Common myeloid progenitor, CD34-positive (primary cell): Measurements from ENCODE around the gene GFER.

Experiments
- CTCF ChIA-PET: fragments of 350-600 bp; sonication (Branson Sonifier 250); formaldehyde crosslinking; loops from one replicate; lab custom pipeline; 2021; ENCODE audit warnings: antibody characterized with exemption; lab: Charles Lee
- POLR2A ChIA-PET: fragments of 350-600 bp; sonication (Branson Sonifier 250); formaldehyde crosslinking; loops from one replicate; lab custom pipeline; 2021; ENCODE audit warnings: antibody characterized with exemption; lab: Charles Lee
- DNase-seq, 3 donors: peaks; one replicate each; pipeline versions ENCODE4 v3.0.0 to v3.0.0-alpha.2; 2013
- H3K27ac ChIP-seq, 2 experiments: 1 replicate in 1 of 2; 2 replicates in 1 of 2; pipeline ENCODE4 v1.7.0; 2013; ENCODE audit warnings: inconsistent platforms in 2 of 2, low read length in 2 of 2, mild to moderate bottlenecking in 2 of 2, low read depth in 1 of 2, moderate library complexity in 1 of 2; ENCODE audit not compliant: severe bottlenecking in 2 of 2, insufficient read depth in 1 of 2, poor library complexity in 1 of 2
- H3K27me3 ChIP-seq, 5 experiments: replicated peaks in 2 of 5; 1 replicate in 3 of 5; 2 replicates in 2 of 5; pipeline versions ENCODE4 v1.6.1 to v1.7.0; 2013; ENCODE audit warnings: low read length in 4 of 5, mild to moderate bottlenecking in 2 of 5, moderate library complexity in 2 of 5, inconsistent platforms in 1 of 5; ENCODE audit not compliant: insufficient read depth in 5 of 5, control insufficient read depth in 4 of 5
- H3K36me3 ChIP-seq, 4 experiments: 1 replicate in 2 of 4; 2 replicates in 2 of 4; pipeline versions ENCODE4 v1.6.1 to v1.7.0; 2013; ENCODE audit warnings: low read length in 3 of 4, control low read depth in 1 of 4, mild to moderate bottlenecking in 1 of 4; ENCODE audit not compliant: control insufficient read depth in 4 of 4, insufficient read depth in 4 of 4
- H3K4me1 ChIP-seq, 4 experiments: 1 replicate in 3 of 4; 2 replicates in 1 of 4; pipeline versions ENCODE4 v1.6.1 to v1.7.1; 2013; ENCODE audit warnings: low read length in 3 of 4, mild to moderate bottlenecking in 3 of 4, control low read depth in 1 of 4, inconsistent platforms in 1 of 4, moderate library complexity in 1 of 4; ENCODE audit not compliant: control insufficient read depth in 4 of 4, insufficient read depth in 4 of 4; ENCODE audit errors: control extremely low read depth in 1 of 4
- H3K4me3 ChIP-seq, 7 experiments: 1 replicate in 4 of 7; 2 replicates in 3 of 7; pipeline versions ENCODE4 v1.5.1 to v1.7.0; 2013; ENCODE audit warnings: mild to moderate bottlenecking in 7 of 7, low read length in 6 of 7, moderate library complexity in 6 of 7, inconsistent platforms in 2 of 7, low read depth in 2 of 7, control low read depth in 1 of 7; ENCODE audit not compliant: insufficient read depth in 4 of 7, control insufficient read depth in 1 of 7; ENCODE audit errors: extremely low read depth in 1 of 7
- H3K9me3 ChIP-seq, 5 experiments: 1 replicate in 4 of 5; 2 replicates in 1 of 5; pipeline versions ENCODE4 v1.6.1 to v1.7.1; 2013; ENCODE audit warnings: low read length in 4 of 5, mild to moderate bottlenecking in 2 of 5, inconsistent platforms in 1 of 5, low read depth in 1 of 5, moderate library complexity in 1 of 5; ENCODE audit not compliant: control insufficient read depth in 4 of 5, insufficient read depth in 2 of 5; ENCODE audit errors: control extremely low read depth in 1 of 5
- WGBS: methylation state at CpG from one replicate; pipeline ENCODE4 v1.1.5; 2013; ENCODE audit not compliant: insufficient coverage; 5-methylcytosine and 5-hydroxymethylcytosine counted together

GFER gene

DNA sequence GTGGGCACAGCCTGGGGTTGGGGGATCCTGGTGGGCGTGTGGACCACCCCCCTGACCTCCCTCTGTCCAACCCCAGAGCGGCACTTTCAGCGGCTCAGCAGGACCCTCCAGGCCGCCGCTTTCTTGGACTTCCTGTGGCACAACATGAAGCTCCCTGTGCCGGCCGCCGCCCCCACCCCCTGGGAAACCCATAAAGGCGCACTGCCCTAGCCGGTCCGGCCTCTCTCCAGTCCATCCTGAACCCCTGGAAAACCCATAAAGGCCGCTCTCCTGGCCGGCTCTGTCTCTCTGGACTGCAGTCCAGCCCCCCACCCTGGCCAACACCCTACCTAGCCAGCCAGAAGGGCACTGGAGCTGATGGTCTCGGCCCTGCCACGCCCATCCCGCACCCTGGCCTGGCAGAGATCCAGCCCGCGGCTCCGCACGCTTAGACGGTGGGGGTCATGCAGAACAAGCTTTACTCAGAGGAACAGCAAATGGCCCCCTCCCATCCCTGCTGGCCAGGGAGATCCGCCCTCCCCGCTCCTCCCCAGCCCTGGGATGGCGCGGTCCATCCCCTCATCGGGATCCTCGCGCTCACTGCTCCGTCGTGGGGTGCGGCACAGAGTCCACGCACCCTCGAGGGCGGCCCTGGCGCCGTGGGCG lies 5.4 kb upstream of the GFER start:
- H3K27me3 ChIP-seq = peaks cover 0 to 63% (median 33%) of the 10 kb centered on the region in 5 experiments
- H3K4me1 ChIP-seq = peaks cover 0 to 19% (median 12%) of the 10 kb centered on the region in 4 experiments
- CTCF ChIA-PET = interaction anchor here (1.2 kb wide), 1 partner anchor 27 kb away, joined by 3 read pairs; no protein-coding TSS in a partner anchor
- 97% methylated on average over 23 of the region's 37 CpGs for WGBS
- POLR2A ChIA-PET = no interaction called here
- H3K4me3 ChIP-seq = no peak overlapping the region
- no peak for DNase-seq
- H3K36me3 ChIP-seq = peaks cover 2 to 49% (median 37%) of the 10 kb centered on the region in 4 experiments
- no peak overlapping the region for H3K27ac ChIP-seq
- peaks cover 0 to 3% (median 0%) of the 10 kb centered on the region in 5 experiments for H3K9me3 ChIP-seq

DNA sequence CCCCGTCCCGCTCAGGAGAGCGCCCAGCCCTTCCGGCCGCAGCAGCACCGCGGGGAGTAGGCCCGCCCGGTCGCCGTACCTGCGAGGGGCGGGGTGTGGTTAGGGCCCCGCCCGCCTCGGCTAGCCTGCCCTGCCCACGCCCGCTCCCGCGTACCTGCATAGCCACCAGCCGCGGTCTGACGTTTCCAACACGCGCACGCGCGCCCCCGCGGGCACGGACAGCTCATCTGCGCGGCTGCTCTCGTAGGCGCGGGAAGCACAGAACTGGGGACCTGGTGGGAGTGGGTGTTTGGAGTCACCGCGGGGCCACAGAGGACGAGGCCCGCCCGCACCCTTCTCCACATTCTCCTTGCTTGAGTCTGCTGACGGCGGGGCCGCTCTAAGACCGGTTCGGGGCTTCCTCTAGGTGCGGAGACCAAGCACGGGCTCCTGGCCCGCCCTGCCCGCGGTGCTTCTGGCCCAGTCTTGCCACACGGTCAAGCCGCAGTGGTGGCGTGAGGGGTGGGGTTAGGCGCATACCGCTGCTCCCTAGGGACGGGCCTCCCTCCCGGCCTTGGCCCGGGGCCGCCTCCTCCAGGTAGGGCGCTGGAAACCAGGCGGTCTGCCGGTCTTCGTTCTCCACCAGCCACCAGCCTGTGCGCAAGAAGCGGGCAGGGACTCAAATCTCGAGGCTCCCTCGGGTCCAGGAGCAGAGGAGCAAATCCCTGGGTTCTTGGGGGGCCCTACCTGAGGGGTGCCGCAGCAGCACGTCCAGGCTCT lies 4.5 kb upstream of the GFER start:
- DNase-seq = no peak
- peaks cover 0 to 64% (median 33%) of the 10 kb centered on the region in 5 experiments for H3K27me3 ChIP-seq

DNA sequence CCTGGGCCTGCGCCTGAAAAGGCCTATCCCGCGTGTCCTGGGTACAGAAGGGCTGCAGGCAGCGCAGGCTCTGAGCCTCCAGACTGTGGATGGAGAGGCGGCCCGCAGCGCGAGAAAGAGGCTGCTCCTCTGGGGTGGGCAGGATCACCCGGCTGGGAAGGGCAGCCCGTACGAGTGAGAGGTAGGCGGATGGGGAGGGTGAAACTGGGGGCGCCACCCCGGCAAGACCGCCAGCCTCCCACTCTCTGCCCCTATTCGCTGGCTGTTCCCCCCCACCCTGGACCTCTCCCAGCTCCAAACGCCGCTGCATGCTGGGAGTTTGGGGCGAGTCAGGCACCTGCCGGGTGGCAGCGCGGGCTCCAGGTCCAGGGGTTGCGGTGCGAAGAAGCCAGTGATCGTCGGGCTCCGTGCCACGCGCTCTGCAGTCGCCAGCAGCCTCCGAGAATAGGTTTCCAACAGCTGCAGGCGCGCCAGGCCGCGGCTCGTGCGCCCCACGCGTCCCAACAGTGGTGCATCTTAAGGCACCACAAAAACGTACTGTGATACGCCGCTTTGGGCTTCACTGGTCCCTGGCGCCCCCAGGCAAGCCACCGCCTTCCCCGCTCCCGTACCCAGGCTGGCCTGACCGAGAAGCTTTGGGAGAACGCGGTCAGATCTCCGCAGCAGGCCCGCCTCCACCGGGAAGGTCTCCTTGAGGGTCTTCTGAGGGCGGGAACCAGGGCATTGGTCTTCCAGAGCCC lies 3.8 kb upstream of the GFER start:
- Histone ChIP-seq H3K4me3 (no peak overlapping the region), H3K36me3 (peaks cover 2 to 40% (median 27%) of the 10 kb centered on the region in 4 experiments), H3K9me3 (peaks cover 0 to 3% (median 0%) of the 10 kb centered on the region in 5 experiments), H3K27ac (no peak overlapping the region), H3K27me3 (peaks cover 0 to 64% (median 33%) of the 10 kb centered on the region in 5 experiments), H3K4me1 (peaks cover 0 to 27% (median 22%) of the 10 kb centered on the region in 4 experiments)
- WGBS = 6% methylated on average over 46 of the region's 53 CpGs
- POLR2A ChIA-PET = interaction anchor here (1.0 to 1.1 kb wide), 2 partner anchors 8 to 15 kb away, joined by 3 to 7 read pairs; partner anchors contain the start of genes RPS2 and TBL3
- DNase-seq = peak in 2 of 3 donors; percentile 50 to 66
- CTCF ChIA-PET = no interaction called here

More for the DNA sequence above, 4.5 kb upstream of the GFER start:
- Histone ChIP-seq H3K4me1 (peaks cover 0 to 21% (median 14%) of the 10 kb centered on the region in 4 experiments), H3K36me3 (peaks cover 2 to 46% (median 32%) of the 10 kb centered on the region in 4 experiments), H3K9me3 (peaks cover 0 to 3% (median 0%) of the 10 kb centered on the region in 5 experiments), H3K27ac (no peak overlapping the region), H3K4me3 (no peak overlapping the region)
- POLR2A ChIA-PET = interaction anchor here (1.0 to 1.1 kb wide), 2 partner anchors 8 to 15 kb away, joined by 3 to 7 read pairs; partner anchors contain the start of genes RPS2 and TBL3
- CTCF ChIA-PET = no interaction called here
- WGBS = 41% methylated on average over 60 of the region's 70 CpGs

DNA sequence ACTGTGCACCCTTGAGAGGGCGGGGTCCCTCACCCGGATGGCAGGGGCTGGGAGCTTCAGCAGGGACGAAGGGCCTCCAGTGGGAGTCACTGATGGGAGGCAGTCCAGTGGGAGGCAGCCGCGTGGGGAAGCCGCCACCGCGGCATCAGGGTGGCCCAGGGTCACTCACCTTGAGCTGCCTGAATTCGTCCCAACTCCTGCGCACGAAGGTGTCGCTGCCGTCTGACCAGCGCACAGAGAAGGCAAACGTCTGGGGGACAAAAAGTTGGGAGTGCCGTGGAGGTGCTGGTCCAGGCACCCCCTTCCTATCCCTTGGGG lies 3.3 kb upstream of the GFER start:
- peaks cover 2 to 40% (median 26%) of the 10 kb centered on the region in 4 experiments for H3K36me3 ChIP-seq
- DNase-seq = no peak
- CTCF ChIA-PET = interaction anchor here (0.9 to 1.4 kb wide), 2 partner anchors 9 to 23 kb away, joined by 4 to 5 read pairs; partner anchors contain the start of gene TBL3
- WGBS = 28% methylated on average over 16 of the region's 16 CpGs
- H3K27me3 ChIP-seq = peaks cover 0 to 64% (median 33%) of the 10 kb centered on the region in 5 experiments
- no peak overlapping the region for H3K4me3 ChIP-seq
- H3K4me1 ChIP-seq = peaks cover 0 to 29% (median 24%) of the 10 kb centered on the region in 4 experiments
- POLR2A ChIA-PET = interaction anchor here (1.0 to 1.1 kb wide), 2 partner anchors 9 to 16 kb away, joined by 3 to 7 read pairs; partner anchors contain the start of genes RPS2 and TBL3
- peaks cover 0 to 3% (median 0%) of the 10 kb centered on the region in 5 experiments for H3K9me3 ChIP-seq
- H3K27ac ChIP-seq = no peak overlapping the region

DNA sequence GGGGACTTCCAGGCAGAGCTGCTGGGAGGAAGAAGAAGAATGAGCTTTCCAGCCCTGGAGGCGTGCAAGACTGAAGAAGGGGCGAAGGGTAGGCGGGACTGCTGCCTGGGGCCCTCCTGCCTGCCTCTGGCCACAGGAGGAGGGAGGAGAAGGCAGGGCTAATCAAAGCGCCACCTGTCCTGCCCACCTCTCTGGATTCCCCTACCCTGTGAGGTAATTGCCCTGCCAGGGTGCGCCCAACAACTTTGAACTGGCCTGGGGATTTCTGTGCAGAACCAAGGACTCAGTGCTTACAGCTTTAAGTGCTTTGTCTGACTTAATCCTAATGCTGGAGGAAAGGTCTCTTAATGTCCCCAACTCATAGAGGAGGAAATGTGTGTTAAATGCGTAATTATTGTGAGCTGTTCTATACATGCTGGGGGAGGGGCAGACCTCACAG lies 2.6 kb upstream of the GFER start, which contains the start of gene NOXO1:
NOXO1 (minus strand) TSS at position 72 of the 439 bp plus-strand sequence. CDS start 290 bp downstream, outside the sequence.
- H3K9me3 ChIP-seq = peaks cover 0 to 3% (median 0%) of the 10 kb centered on the region in 5 experiments
- peaks cover 2 to 40% (median 27%) of the 10 kb centered on the region in 4 experiments for H3K36me3 ChIP-seq
- peaks cover 0 to 64% (median 33%) of the 10 kb centered on the region in 5 experiments for H3K27me3 ChIP-seq
- H3K4me3 ChIP-seq = no peak within 1 kb of the TSS
- POLR2A ChIA-PET = interaction anchor here (0.6 kb wide), 1 partner anchor 267 kb away, joined by 3 read pairs; no protein-coding TSS in a partner anchor
- CTCF ChIA-PET = interaction anchor here (0.9 to 1.4 kb wide), 3 partner anchors 10 to 23 kb away, joined by 3 to 5 read pairs (median 4); partner anchors contain the start of gene TBL3
- WGBS = 32% methylated on average over 6 of the region's 6 CpGs
- peaks cover 0 to 29% (median 24%) of the 10 kb centered on the region in 4 experiments for H3K4me1 ChIP-seq
- DNase-seq = no peak
- no peak within 1 kb of the TSS for H3K27ac ChIP-seq

DNA sequence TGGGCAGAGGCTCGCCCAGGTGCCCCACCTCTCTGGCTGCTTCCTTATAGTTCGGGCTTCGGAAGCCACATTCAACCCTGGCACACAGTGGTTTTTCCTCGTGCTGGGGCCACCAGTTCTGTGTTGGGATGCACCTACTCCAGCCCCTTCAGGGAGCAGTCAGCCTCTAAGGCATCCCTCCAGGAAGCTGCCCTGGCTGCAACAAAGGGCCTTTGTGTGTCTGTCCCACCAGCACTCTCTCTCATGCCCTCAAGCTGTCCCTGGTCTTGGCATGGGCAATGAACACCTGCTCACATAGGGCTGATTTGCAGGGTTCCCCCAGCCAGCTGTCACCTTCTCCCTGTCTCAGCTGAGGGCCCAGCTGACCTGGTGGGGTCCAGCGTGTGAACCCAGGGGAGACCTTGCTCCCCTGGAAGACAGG lies 2.0 kb upstream of the GFER start:
- no peak for DNase-seq
- WGBS = 72% methylated on average over 4 of the region's 5 CpGs
- Histone ChIP-seq H3K4me1 (peaks cover 0 to 29% (median 24%) of the 10 kb centered on the region in 4 experiments), H3K4me3 (no peak overlapping the region), H3K36me3 (peaks cover 0 to 40% (median 25%) of the 10 kb centered on the region in 4 experiments), H3K9me3 (peaks cover 0 to 3% (median 0%) of the 10 kb centered on the region in 5 experiments), H3K27me3 (peaks cover 0 to 64% (median 33%) of the 10 kb centered on the region in 5 experiments), H3K27ac (no peak overlapping the region)
- ChIA-PET POLR2A (no interaction called here), CTCF (interaction anchor here (1.1 to 1.4 kb wide), 2 partner anchors 10 to 15 kb away, joined by 3 to 5 read pairs; partner anchors contain the start of gene TBL3)
